Gastroesophageal sphincter (tissue), 4 donors: ENCODE measurements around the gene ITGA8. TPM values are rescaled to one million over a fixed set of nuclear protein-coding genes. Genes with fewer than 3 reads are reported as not detected.
"Not testable (repeated sequence)": the region's sequence is repeated elsewhere in the genome, so short reads cannot be mapped to it uniquely, and the experiment has no call there.

Experiments used
- ATAC-seq: fragments of 150-250 bp; one replicate; pipeline ENCODE4 v1.9.1; 2016; ENCODE audit warnings: mild to moderate bottlenecking, moderate library complexity
- H3K27ac ChIP-seq, 4 donors: fragments of 200-600 bp; sonication (generic) in 3 of 4; 1 replicate in 3 of 4; 2 replicates in 1 of 4; pipeline ENCODE4 v1.5.1; 2016 to 2019
- H3K27me3 ChIP-seq: fragments of 200-600 bp; sonication (generic); one replicate; pipeline ENCODE4 v1.5.1; 2019
- H3K36me3 ChIP-seq, 2 donors: fragments of 200-600 bp; sonication (generic); one replicate each; pipeline ENCODE4 v1.5.1; 2019; ENCODE audit warnings: control low read depth in 1 of 2
- H3K4me1 ChIP-seq, 3 donors: fragments of 200-600 bp; sonication (generic); 1 replicate in 2 of 3; 2 replicates in 1 of 3; pipeline ENCODE4 v1.5.1; 2016 to 2019; ENCODE audit warnings: control low read depth in 2 of 3
- H3K4me3 ChIP-seq, 2 donors: fragments of 200-600 bp; sonication (generic); one replicate each; pipeline ENCODE4 v1.5.1; 2019; ENCODE audit warnings: mild to moderate bottlenecking in 1 of 2, moderate library complexity in 1 of 2
- H3K9me3 ChIP-seq, 3 donors: fragments of 200-600 bp; sonication (generic); one replicate each; pipeline ENCODE4 v1.5.1; 2017 to 2019; ENCODE audit warnings: control low read depth in 2 of 3
- CTCF ChIP-seq, 4 experiments: fragments of 200-600 bp in 2 of 4; fragments of 450-650 bp in 2 of 4; sonication (generic) in 1 of 4; IDR thresholded peaks; one replicate each; pipeline ENCODE4 v1.5.1; 2017 to 2019; ENCODE audit warnings: antibody characterized with exemption in 4 of 4, mild to moderate bottlenecking in 2 of 4, moderate library complexity in 2 of 4
- EP300 ChIP-seq: sonication (generic); formaldehyde crosslinking; IDR thresholded peaks from one replicate; pipeline ENCODE4 v1.6.1; 2017; ENCODE audit warnings: antibody characterized with exemption, mild to moderate bottlenecking
- POLR2A ChIP-seq, 2 donors: fragments of 450-650 bp; IDR thresholded peaks; one replicate each; pipeline ENCODE4 v1.6.1; 2017; ENCODE audit warnings: antibody characterized with exemption in 2 of 2, mild to moderate bottlenecking in 2 of 2, moderate library complexity in 1 of 2
- POLR2AphosphoS5 ChIP-seq: sonication (generic); formaldehyde crosslinking; IDR thresholded peaks from one replicate; pipeline ENCODE4 v1.6.1; 2017; ENCODE audit warnings: antibody characterized with exemption
- WGBS, 2 donors: methylation state at CpG; one replicate each; pipeline ENCODE4 v1.1.5; 2018; ENCODE audit warnings: low coverage in 1 of 2; 5-methylcytosine and 5-hydroxymethylcytosine counted together
- total RNA-seq, 4 donors: library from RNA; depleted of rRNA; stranded (reverse); fragments of >200 nt; gene quantifications; one replicate each; pipeline ENCODE4 v1.1.0, GENCODE V29; 2016

Gene ITGA8
- total RNA-seq, 4 donors from 2014 or later, result 37.6 to 667 (median 310) TPM

GRCh38 chr10:15640536-15641085 is 79.1 kb downstream of the ITGA8 start:
- Histone ChIP-seq H3K4me3 (no peak overlapping the region), H3K27ac (no peak overlapping the region), H3K36me3 (peaks cover 0 to 47% of the 10 kb centered on the region in 2 donors), H3K4me1 (peaks cover 0 to 26% (median 0%) of the 10 kb centered on the region in 3 donors), H3K27me3 (no peaks in the 10 kb centered on the region), H3K9me3 (no peaks in the 10 kb centered on the region)
- no peak for ATAC-seq
- WGBS, 2 donors, result 88 to 92% methylated on average over 4 of the region's 5 CpGs
- no peak for TF ChIP-seq EP300
- TF ChIP-seq POLR2A (IDR thresholded peaks at IDR 0.05), result no peak
- no peak for TF ChIP-seq POLR2AphosphoS5
- TF ChIP-seq CTCF (IDR thresholded peaks at IDR 0.05), result no peak

- H3K27ac ChIP-seq, result no peak overlapping the region
- no peak overlapping the region for H3K4me3 ChIP-seq
- 79 to 93% methylated on average over 1 of the region's 3 CpGs for WGBS, 2 donors
- H3K9me3 ChIP-seq, result no peaks in the 10 kb centered on the region
- no peak for ATAC-seq
- peaks cover 0 to 3% (median 0%) of the 10 kb centered on the region in 3 donors for H3K4me1 ChIP-seq
- H3K36me3 ChIP-seq, result peaks cover 0 to 39% of the 10 kb centered on the region in 2 donors
- H3K27me3 ChIP-seq, result no peaks in the 10 kb centered on the region
- TF ChIP-seq POLR2A (IDR thresholded peaks at IDR 0.05) (no peak), POLR2AphosphoS5 (no peak)
Observed at GRCh38 chr10:15636446-15636845, 83.3 kb downstream of the ITGA8 start.

GRCh38 chr10:15632456-15633091 is 87.1 kb downstream of the ITGA8 start:
- no peaks in the 10 kb centered on the region for H3K9me3 ChIP-seq
- H3K27ac ChIP-seq, result no peak overlapping the region
- H3K36me3 ChIP-seq, result peaks cover 0 to 20% of the 10 kb centered on the region in 2 donors
- no peak for ATAC-seq
- H3K27me3 ChIP-seq, result no peaks in the 10 kb centered on the region
- no peaks in the 10 kb centered on the region for H3K4me1 ChIP-seq
- H3K4me3 ChIP-seq, result no peak overlapping the region
- WGBS, 2 donors, result 60 to 68% methylated on average over 4 of the region's 4 CpGs
- TF ChIP-seq EP300, result no peak
- no peak for TF ChIP-seq POLR2AphosphoS5
- TF ChIP-seq POLR2A (IDR thresholded peaks at IDR 0.05), result no peak
- TF ChIP-seq CTCF (IDR thresholded peaks at IDR 0.05), result no peak

- H3K4me3 ChIP-seq, H3K9me3 ChIP-seq, H3K27ac ChIP-seq, ATAC-seq, H3K36me3 ChIP-seq, H3K27me3 ChIP-seq, H3K4me1 ChIP-seq: not testable (repeated sequence)
- WGBS, 2 donors, result 77 to 100% methylated on average over 1 to 3 of the region's 3 CpGs
Observed at GRCh38 chr10:15631205-15631604, 88.5 kb downstream of the ITGA8 start.

- Histone ChIP-seq H3K4me3 (no peak overlapping the region), H3K9me3 (no peaks in the 10 kb centered on the region), H3K27ac (no peak overlapping the region), H3K4me1 (peaks cover 0 to 8% (median 0%) of the 10 kb centered on the region in 3 donors), H3K27me3 (no peaks in the 10 kb centered on the region), H3K36me3 (peaks cover 0 to 5% of the 10 kb centered on the region in 2 donors)
- TF ChIP-seq EP300 (no peak), CTCF (IDR thresholded peaks at IDR 0.05) (no peak), POLR2A (IDR thresholded peaks at IDR 0.05) (no peak), POLR2AphosphoS5 (peak; percentile 50)
- ATAC-seq, result no peak
- WGBS, 2 donors, result 76 to 78% methylated on average over 5 of the region's 5 CpGs
Observed at GRCh38 chr10:15630353-15630752, 89.4 kb downstream of the ITGA8 start.

GRCh38 chr10:15627617-15628196 is 92.0 kb downstream of the ITGA8 start:
- H3K4me3 ChIP-seq, result no peak overlapping the region
- H3K4me1 ChIP-seq, result peaks cover 5 to 34% (median 7%) of the 10 kb centered on the region in 3 donors
- TF ChIP-seq CTCF (IDR thresholded peaks at IDR 0.05), result no peak
- no peak for TF ChIP-seq EP300
- no peak for TF ChIP-seq POLR2A (IDR thresholded peaks at IDR 0.05)
- no peak for TF ChIP-seq POLR2AphosphoS5
- H3K27ac ChIP-seq, result no peak overlapping the region
- no peak for ATAC-seq
- no peaks in the 10 kb centered on the region for H3K9me3 ChIP-seq
- WGBS, 2 donors, result 81 to 87% methylated on average over 5 to 8 of the region's 8 CpGs
- H3K36me3 ChIP-seq, result peaks cover 0 to 5% of the 10 kb centered on the region in 2 donors
- H3K27me3 ChIP-seq, result no peaks in the 10 kb centered on the region
